ENCODE measurements around the gene DDX3X.

DNA sequence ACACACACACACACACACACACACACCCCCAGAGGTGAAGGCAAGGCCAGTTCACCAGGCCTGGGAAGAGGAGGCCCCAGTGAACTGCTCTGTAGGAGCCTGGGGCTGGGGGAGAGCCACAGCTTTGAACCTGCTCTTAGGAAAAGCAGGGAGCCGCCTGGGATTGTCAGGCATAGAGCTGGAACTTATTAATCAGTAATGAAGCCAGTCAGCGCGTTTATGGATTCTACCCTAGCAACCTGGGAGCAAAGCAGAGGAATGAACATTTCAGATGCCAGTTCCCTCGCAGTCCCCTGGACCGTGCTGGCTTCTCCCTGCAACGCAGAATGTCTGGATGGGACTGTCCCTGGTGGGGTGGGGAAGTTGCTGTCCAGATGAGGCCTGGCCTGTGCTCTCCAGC, 45.3 kb upstream of the DDX3X start:
- TF ChIP-seq EP300 (IDR thresholded peaks at IDR 0.05): no peak
- TF ChIP-seq, protein P1, sequence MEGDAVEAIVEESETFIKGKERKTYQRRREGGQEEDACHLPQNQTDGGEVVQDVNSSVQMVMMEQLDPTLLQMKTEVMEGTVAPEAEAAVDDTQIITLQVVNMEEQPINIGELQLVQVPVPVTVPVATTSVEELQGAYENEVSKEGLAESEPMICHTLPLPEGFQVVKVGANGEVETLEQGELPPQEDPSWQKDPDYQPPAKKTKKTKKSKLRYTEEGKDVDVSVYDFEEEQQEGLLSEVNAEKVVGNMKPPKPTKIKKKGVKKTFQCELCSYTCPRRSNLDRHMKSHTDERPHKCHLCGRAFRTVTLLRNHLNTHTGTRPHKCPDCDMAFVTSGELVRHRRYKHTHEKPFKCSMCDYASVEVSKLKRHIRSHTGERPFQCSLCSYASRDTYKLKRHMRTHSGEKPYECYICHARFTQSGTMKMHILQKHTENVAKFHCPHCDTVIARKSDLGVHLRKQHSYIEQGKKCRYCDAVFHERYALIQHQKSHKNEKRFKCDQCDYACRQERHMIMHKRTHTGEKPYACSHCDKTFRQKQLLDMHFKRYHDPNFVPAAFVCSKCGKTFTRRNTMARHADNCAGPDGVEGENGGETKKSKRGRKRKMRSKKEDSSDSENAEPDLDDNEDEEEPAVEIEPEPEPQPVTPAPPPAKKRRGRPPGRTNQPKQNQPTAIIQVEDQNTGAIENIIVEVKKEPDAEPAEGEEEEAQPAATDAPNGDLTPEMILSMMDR (IDR thresholded peaks at IDR 0.05): no peak
- TF ChIP-seq POLR2A (IDR thresholded peaks at IDR 0.05): no peak

Measured in suprapubic skin (tissue), 3 donors.